Measurements from ENCODE around the gene CHST11. TPM values are rescaled to one million over a fixed set of nuclear protein-coding genes. Genes with fewer than 3 reads are reported as not detected.

The CHST11 gene
- total RNA-seq, 2 donors from 2014 or later: 4.6 to 14.5 TPM

DNA sequence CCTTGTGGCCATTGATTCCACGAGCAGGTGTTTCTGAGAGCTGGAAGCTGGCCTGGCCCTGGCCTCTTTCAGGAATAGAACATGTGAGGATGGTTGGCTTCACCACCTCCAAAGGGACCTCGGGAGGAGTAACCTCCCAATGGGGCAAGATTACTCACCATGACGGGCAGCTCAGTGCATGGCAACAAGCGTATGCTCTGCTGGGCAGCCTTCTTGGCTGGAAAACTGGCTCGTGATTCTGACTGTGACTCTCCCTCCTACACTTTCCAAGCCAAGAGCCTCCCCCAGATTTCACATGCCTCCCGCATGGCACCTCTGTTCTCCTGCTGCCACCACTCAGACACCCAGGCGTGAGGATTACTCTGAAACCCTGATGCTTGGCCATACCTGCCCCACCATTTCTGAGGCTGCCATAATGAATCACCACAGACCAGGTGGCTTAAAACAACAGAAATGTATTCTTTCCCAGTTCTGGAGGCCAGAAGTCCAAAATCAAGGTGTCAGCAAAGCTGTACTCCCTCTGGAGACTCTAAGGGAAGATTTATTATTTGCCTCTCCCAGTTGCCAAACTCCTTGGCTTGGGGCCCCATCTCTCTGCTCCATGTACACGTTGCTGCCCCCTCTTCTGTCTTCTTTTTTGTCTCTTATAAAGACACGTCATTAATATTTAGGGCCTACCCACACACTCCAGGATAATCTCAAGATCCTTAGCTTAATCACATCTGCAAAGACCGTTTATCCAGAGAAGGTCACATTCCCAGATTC is 215.9 kb downstream of the CHST11 start:
- H3K27ac ChIP-seq: peak overlapping the region in 2 of 4 donors; percentile 62 to 63
- H3K27me3 ChIP-seq: no peaks in the 10 kb centered on the region
- H3K36me3 ChIP-seq (replicated peaks in 1 of 2; ENCODE audit: insufficient read depth in 1 of 2, low read depth in 2 of 2): no peaks in the 10 kb centered on the region
- 69 to 72% methylated on average over 10 of the region's 10 CpGs for WGBS, 2 donors
- no peak for TF ChIP-seq CTCF (IDR thresholded peaks at IDR 0.05)
- no peak for TF ChIP-seq POLR2A (IDR thresholded peaks at IDR 0.05)
- DNase-seq: peak in 1 of 4 donors; percentile 47
- H3K9me3 ChIP-seq: no peaks in the 10 kb centered on the region
- H3K4me1 ChIP-seq: peaks cover 49% of the 10 kb centered on the region
- no peak for ATAC-seq
- H3K4me3 ChIP-seq: no peak overlapping the region
- intact Hi-C loops (cut with DNase I): no loop called here

DNA sequence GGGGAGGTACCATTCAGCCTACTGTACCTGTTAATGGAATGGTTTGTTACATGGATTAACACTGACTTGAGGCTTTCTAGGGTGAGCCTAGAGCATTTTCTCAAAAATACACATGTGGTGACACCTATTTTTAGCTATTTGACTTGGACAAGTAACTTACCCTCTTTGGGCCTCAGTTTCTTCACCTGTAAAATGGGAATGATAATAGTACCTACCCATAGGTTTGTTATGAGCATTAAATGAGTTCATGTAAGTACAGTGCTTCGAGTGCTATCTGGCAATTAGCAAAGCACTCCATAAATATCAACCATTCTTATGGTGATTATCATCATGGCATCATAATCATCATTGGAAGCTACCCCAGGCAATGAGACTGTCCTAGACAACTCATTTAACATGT is 216.5 kb downstream of the CHST11 start:
- Histone ChIP-seq H3K9me3 (no peaks in the 10 kb centered on the region), H3K36me3 (replicated peaks in 1 of 2; ENCODE audit: insufficient read depth in 1 of 2, low read depth in 2 of 2) (no peaks in the 10 kb centered on the region), H3K27me3 (no peaks in the 10 kb centered on the region), H3K4me3 (no peak overlapping the region), H3K27ac (no peak overlapping the region), H3K4me1 (peaks cover 43% of the 10 kb centered on the region)
- intact Hi-C loops (cut with DNase I): no loop called here
- DNase-seq: no peak
- no peak for TF ChIP-seq CTCF (IDR thresholded peaks at IDR 0.05)
- ATAC-seq: no peak
- WGBS, 2 donors: 81 to 90% methylated on average over 1 of the region's 1 CpG

DNA sequence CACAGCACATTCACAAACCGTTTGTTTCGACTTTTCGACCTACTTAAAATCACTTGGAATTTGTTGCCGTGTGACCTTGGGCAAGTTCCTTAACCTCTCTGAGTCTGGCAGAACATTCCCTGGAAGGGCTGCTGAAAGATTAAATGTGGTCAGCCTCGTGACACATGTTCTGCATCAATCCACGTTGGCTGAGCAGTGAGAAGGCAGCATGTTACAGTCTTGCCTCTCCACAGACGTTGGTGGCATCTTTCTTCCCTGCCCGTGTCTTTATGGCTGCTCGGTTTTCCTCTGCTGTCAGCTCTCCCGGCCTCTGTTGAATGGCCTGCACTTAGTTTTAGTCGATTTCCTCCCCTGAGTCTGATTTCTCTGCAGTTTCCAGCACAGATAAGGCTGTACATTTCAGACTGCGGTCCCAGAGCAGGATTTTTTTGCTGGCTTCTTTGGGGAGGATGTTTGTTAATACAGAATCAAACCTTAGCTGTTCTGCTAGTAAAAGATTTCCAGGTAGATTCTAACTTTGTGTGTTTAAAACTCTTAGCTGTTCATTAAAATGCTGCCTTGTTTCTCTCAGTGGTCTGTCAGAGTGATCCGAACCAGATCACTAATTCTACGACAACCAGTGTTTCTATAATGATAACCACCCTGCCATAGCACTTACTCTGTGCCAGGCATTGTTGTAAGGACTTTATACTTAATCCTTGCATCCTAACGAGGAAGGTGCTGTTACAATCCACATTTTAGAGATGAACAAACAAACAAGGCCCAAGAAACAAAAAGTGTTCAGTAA is 217.1 kb downstream of the CHST11 start:
- Histone ChIP-seq H3K27ac (no peak overlapping the region), H3K4me3 (no peak overlapping the region), H3K4me1 (peaks cover 37% of the 10 kb centered on the region), H3K27me3 (no peaks in the 10 kb centered on the region), H3K36me3 (replicated peaks in 1 of 2; ENCODE audit: insufficient read depth in 1 of 2, low read depth in 2 of 2) (no peaks in the 10 kb centered on the region), H3K9me3 (no peaks in the 10 kb centered on the region)
- no peak for ATAC-seq
- intact Hi-C loops (cut with DNase I): no loop called here
- 55 to 70% methylated on average over 14 to 15 of the region's 15 CpGs for WGBS, 2 donors
- DNase-seq: no peak
- no peak for TF ChIP-seq CTCF (IDR thresholded peaks at IDR 0.05)
- no peak for TF ChIP-seq POLR2A (IDR thresholded peaks at IDR 0.05)

GRCh38 chr12:104676636-104677035 is 219.9 kb downstream of the CHST11 start:
- H3K27me3 ChIP-seq: no peaks in the 10 kb centered on the region
- no peak overlapping the region for H3K4me3 ChIP-seq
- no peak for TF ChIP-seq CTCF (IDR thresholded peaks at IDR 0.05)
- TF ChIP-seq POLR2A (IDR thresholded peaks at IDR 0.05): no peak
- 78 to 81% methylated on average over 8 of the region's 8 CpGs for WGBS, 2 donors
- H3K4me1 ChIP-seq: peaks cover 14% of the 10 kb centered on the region
- H3K9me3 ChIP-seq: no peaks in the 10 kb centered on the region
- no peak for DNase-seq
- intact Hi-C loops (cut with DNase I): no loop called here
- H3K36me3 ChIP-seq (replicated peaks in 1 of 2; ENCODE audit: insufficient read depth in 1 of 2, low read depth in 2 of 2): no peaks in the 10 kb centered on the region
- no peak overlapping the region for H3K27ac ChIP-seq
- no peak for ATAC-seq
